ENCODE data around the gene PLCB4.

The PLCB4 gene

GRCh38 chr20:9389346-9389745 is 320.5 kb downstream of the PLCB4 start:
- Histone ChIP-seq H3K9me3 (ENCODE audit: insufficient read depth, low read length) (no peaks in the 10 kb centered on the region), H3K36me3 (ENCODE audit: low read length) (no peaks in the 10 kb centered on the region), H3K79me2 (ENCODE audit: insufficient read depth, low read length) (no peaks in the 10 kb centered on the region), H3K9ac (ENCODE audit: low read length) (no peak overlapping the region), H3K9me2 (replicated peaks; ENCODE audit: insufficient read depth, low read length) (no peaks in the 10 kb centered on the region), H3K27me3 (ENCODE audit: low read length) (no peaks in the 10 kb centered on the region), H4K20me1 (ENCODE audit: low read depth, low read length) (no peaks in the 10 kb centered on the region), H2AFZ (ENCODE audit: low read depth, low read length, severe bottlenecking) (no peak overlapping the region), H3K27ac (ENCODE audit: low read depth, low read length) (no peak overlapping the region), H3K4me3 (ENCODE audit: insufficient read depth, low read length, poor library complexity, severe bottlenecking) (no peak overlapping the region), H3K4me2 (ENCODE audit: low read depth, low read length, poor library complexity, severe bottlenecking) (no peak overlapping the region), H3F3A (ENCODE audit: insufficient read depth) (no peaks in the 10 kb centered on the region)
- TF ChIP-seq CTCF (IDR thresholded peaks at IDR 0.05; ENCODE audit: insufficient read depth, low read length, poor library complexity, severe bottlenecking) (no peak), EZH2phosphoT487 (conservative IDR thresholded peaks at IDR 0.05; ENCODE audit: low read length) (no peak)

DNA sequence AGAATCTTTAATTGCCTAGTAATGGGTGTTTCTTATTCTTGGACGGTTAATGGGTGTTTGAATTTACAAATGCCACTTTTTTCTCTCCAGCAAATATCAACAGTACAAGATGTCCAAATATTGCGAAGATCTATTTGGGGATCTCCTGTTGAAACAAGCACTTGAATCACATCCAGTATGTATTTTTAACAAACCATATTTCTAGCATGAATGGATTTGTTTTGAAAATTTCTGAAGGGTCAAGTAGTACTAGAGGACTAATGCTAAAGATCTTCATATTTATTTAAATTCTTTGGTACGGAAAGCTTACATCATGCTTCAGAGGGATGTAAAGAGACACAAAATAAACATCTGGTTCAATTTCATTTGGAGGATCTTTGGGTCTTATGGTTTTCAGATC is 321.6 kb downstream of the PLCB4 start:
- Histone ChIP-seq H2AFZ (ENCODE audit: low read depth, low read length, severe bottlenecking) (no peak overlapping the region), H3K27me3 (ENCODE audit: low read length) (no peaks in the 10 kb centered on the region), H3K9me2 (replicated peaks; ENCODE audit: insufficient read depth, low read length) (no peaks in the 10 kb centered on the region), H3K4me2 (ENCODE audit: low read depth, low read length, poor library complexity, severe bottlenecking) (no peak overlapping the region), H3K9me3 (ENCODE audit: insufficient read depth, low read length) (no peaks in the 10 kb centered on the region), H3K9ac (ENCODE audit: low read length) (no peak overlapping the region), H3K79me2 (ENCODE audit: insufficient read depth, low read length) (no peaks in the 10 kb centered on the region), H3K27ac (ENCODE audit: low read depth, low read length) (no peak overlapping the region), H3F3A (ENCODE audit: insufficient read depth) (no peaks in the 10 kb centered on the region), H3K4me3 (ENCODE audit: insufficient read depth, low read length, poor library complexity, severe bottlenecking) (no peak overlapping the region), H4K20me1 (ENCODE audit: low read depth, low read length) (no peaks in the 10 kb centered on the region), H3K36me3 (ENCODE audit: low read length) (no peaks in the 10 kb centered on the region)
- TF ChIP-seq EZH2phosphoT487 (conservative IDR thresholded peaks at IDR 0.05; ENCODE audit: low read length) (no peak), CTCF (IDR thresholded peaks at IDR 0.05; ENCODE audit: insufficient read depth, low read length, poor library complexity, severe bottlenecking) (no peak)

GRCh38 chr20:9392892-9393857 is 324.3 kb downstream of the PLCB4 start:
- no peak overlapping the region for H3K4me3 ChIP-seq (ENCODE audit: insufficient read depth, low read length, poor library complexity, severe bottlenecking)
- TF ChIP-seq EZH2phosphoT487 (conservative IDR thresholded peaks at IDR 0.05; ENCODE audit: low read length) (no peak), CTCF (IDR thresholded peaks at IDR 0.05; ENCODE audit: insufficient read depth, low read length, poor library complexity, severe bottlenecking) (no peak)

More at GRCh38 chr20:9392892-9393857, 324.3 kb downstream of the PLCB4 start:
- H3K9me2 ChIP-seq (replicated peaks; ENCODE audit: insufficient read depth, low read length) = no peaks in the 10 kb centered on the region
- no peak overlapping the region for H3K9ac ChIP-seq (ENCODE audit: low read length)
- no peaks in the 10 kb centered on the region for H4K20me1 ChIP-seq (ENCODE audit: low read depth, low read length)
- H3K79me2 ChIP-seq (ENCODE audit: insufficient read depth, low read length) = no peaks in the 10 kb centered on the region
- H3K27ac ChIP-seq (ENCODE audit: low read depth, low read length) = no peak overlapping the region
- H3K36me3 ChIP-seq (ENCODE audit: low read length) = no peaks in the 10 kb centered on the region
- H3K27me3 ChIP-seq (ENCODE audit: low read length) = no peaks in the 10 kb centered on the region
- no peaks in the 10 kb centered on the region for H3F3A ChIP-seq (ENCODE audit: insufficient read depth)
- H3K4me2 ChIP-seq (ENCODE audit: low read depth, low read length, poor library complexity, severe bottlenecking) = no peak overlapping the region
- H3K9me3 ChIP-seq (ENCODE audit: insufficient read depth, low read length) = no peaks in the 10 kb centered on the region
- H2AFZ ChIP-seq (ENCODE audit: low read depth, low read length, severe bottlenecking) = no peak overlapping the region

Data from SU-DHL-6 (cell line).